Measurements from ENCODE around the gene BAIAP2L1.

BAIAP2L1 gene

GRCh38 chr7:98254951-98255610 lies 145.8 kb downstream of the BAIAP2L1 start:
- DNase-seq (ENCODE audit: low read depth): no peak
- H3K4me3 ChIP-seq (ENCODE audit: low read depth, low read length): no peak overlapping the region
- TF ChIP-seq, protein P1, sequence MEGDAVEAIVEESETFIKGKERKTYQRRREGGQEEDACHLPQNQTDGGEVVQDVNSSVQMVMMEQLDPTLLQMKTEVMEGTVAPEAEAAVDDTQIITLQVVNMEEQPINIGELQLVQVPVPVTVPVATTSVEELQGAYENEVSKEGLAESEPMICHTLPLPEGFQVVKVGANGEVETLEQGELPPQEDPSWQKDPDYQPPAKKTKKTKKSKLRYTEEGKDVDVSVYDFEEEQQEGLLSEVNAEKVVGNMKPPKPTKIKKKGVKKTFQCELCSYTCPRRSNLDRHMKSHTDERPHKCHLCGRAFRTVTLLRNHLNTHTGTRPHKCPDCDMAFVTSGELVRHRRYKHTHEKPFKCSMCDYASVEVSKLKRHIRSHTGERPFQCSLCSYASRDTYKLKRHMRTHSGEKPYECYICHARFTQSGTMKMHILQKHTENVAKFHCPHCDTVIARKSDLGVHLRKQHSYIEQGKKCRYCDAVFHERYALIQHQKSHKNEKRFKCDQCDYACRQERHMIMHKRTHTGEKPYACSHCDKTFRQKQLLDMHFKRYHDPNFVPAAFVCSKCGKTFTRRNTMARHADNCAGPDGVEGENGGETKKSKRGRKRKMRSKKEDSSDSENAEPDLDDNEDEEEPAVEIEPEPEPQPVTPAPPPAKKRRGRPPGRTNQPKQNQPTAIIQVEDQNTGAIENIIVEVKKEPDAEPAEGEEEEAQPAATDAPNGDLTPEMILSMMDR (IDR thresholded peaks at IDR 0.05; ENCODE audit: control insufficient read depth, extremely low read depth, insufficient read depth): no peak

DNA sequence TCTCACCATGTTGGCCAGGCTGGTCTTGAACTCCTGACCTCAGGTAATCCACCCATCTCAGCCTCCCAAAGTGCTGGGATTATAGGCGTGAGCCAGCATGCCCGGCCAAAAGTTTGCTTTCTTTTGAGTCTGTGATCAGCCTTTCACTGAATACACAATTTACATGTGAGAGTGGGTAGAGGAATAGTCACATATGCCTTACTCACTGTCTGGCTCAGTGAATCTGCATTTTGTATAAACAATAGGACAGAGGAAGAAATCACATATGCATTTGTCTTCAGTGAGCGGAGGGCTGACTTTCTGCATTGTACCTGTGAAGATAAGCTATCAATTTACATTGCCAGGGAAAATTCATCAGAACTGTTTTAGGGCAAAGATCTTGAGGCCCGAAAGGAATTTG lies 146.4 kb downstream of the BAIAP2L1 start:
- DNase-seq (ENCODE audit: low read depth): no peak
- TF ChIP-seq, protein P1 (IDR thresholded peaks at IDR 0.05; ENCODE audit: control insufficient read depth, extremely low read depth, insufficient read depth): no peak
- no peak overlapping the region for H3K4me3 ChIP-seq (ENCODE audit: low read depth, low read length)

DNA sequence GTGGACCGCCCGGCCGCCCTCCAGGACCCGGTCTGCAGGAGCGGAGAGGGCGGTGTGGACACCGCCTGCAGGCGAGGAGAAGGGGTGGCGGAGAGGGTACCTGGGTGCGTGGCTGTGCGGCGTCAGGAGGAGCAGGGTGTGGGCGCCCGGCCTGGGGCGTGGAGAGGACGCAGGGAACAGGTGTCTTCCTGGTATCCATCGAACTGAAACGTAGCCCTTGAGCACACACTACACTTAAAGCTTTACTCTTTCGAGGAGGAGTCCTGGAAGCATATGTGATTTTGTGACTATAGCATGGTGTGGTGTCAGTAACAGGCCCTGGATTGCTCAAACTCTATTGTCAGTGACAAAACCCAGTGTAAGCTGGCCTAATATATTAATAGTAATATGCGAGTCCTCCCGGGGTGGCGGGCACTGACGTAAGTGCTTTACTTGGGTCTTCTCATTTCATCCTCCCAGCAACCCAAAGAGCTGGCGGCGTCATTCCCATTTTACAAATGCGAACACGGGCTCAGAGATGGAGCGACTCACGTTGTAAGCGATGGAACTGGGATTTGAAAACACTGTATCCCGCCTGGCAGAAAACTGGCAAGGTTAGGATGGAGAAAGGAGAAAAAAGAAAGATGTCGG lies 148.3 kb downstream of the BAIAP2L1 start:
- peak overlapping the region; percentile 75 for H3K4me3 ChIP-seq (ENCODE audit: low read depth, low read length)
- TF ChIP-seq, protein P1 (IDR thresholded peaks at IDR 0.05; ENCODE audit: control insufficient read depth, extremely low read depth, insufficient read depth): no peak
- DNase-seq (ENCODE audit: low read depth): peak; percentile 15

GRCh38 chr7:98251601-98252424 lies 149.1 kb downstream of the BAIAP2L1 start, which contains the start of gene TECPR1:
Gene TECPR1, minus strand, starts transcription at chr7:98252232. Its CDS starts 6,086 bp downstream, at chr7:98246146.
- peak; percentile 90 for DNase-seq (ENCODE audit: low read depth)
- TF ChIP-seq, protein P1 (IDR thresholded peaks at IDR 0.05; ENCODE audit: control insufficient read depth, extremely low read depth, insufficient read depth): no peak
- peak within 1 kb of the TSS; percentile 75 for H3K4me3 ChIP-seq (ENCODE audit: low read depth, low read length)

DNA sequence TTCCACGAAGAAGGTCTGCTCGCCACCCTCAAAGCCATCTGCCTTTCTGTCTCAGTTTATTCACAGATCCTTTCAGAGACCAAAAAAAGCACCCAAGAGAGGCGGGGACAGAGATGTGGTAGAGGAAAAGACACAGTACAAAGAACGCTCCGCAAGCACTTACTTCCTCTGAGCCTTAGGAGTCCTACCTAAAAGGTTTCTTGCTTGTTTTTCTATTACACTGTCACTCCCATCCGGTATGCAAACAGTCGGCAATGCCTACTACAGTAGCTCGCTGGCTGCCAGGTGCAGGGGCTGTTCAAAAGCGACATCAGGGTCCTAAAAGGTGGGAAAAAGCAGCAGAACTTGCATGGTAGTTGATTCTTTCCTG lies 149.7 kb downstream of the BAIAP2L1 start:
- DNase-seq (ENCODE audit: low read depth): peak; percentile 11
- H3K4me3 ChIP-seq (ENCODE audit: low read depth, low read length): peak overlapping the region; percentile 75
- TF ChIP-seq, protein P1 (IDR thresholded peaks at IDR 0.05; ENCODE audit: control insufficient read depth, extremely low read depth, insufficient read depth): no peak

DNA sequence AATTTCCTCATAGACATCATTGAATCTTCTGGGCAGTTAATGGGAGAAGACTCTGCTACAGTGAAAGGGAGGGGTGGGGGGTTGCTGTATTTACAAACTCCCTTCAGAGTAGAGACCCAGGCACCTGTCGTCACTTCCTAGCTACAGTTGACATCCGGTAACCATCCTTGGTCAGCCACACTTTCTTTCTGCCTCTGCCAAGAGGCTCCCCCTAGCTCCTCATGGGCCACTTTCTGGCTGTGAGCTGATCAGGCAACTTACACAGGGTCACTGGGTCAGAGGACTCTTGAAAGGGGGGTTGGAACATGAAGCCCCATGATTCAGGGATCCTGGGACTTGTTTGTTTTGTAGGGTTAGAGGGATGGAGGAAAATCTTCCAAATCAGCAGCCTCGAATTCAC lies 150.1 kb downstream of the BAIAP2L1 start:
- no peak for DNase-seq (ENCODE audit: low read depth)
- peak overlapping the region; percentile 75 for H3K4me3 ChIP-seq (ENCODE audit: low read depth, low read length)
- TF ChIP-seq, protein P1 (IDR thresholded peaks at IDR 0.05; ENCODE audit: control insufficient read depth, extremely low read depth, insufficient read depth): no peak

Measured in LNCaP clone FGC (cell line).